RWPE2 (cell line): ENCODE results near the gene ACTG2.
"Not testable (repeated sequence)": the region's sequence is repeated elsewhere in the genome, so short reads cannot be mapped to it uniquely, and the experiment has no call there.

ENCODE experiments used
- ATAC-seq: fragments of 200-7000 bp; cut with Tn5 transposase; 3 replicates; pipeline ENCODE4 v1.9.1; 2021; ENCODE audit warnings: low read depth
- DNase-seq: peaks from one replicate; pipeline ENCODE4 v3.0.0-alpha.2; 2020; ENCODE audit warnings: low spot score
- H3K27ac ChIP-seq: fragments of 450-650 bp; 2 replicates; pipeline ENCODE4 v1.5.1; 2017; ENCODE audit warnings: mild to moderate bottlenecking; ENCODE audit not compliant: poor library complexity, severe bottlenecking
- H3K27me3 ChIP-seq: fragments of 250-450 bp; sonication (Bioruptor Pico); 2 replicates; pipeline ENCODE4 v1.5.1; 2021; ENCODE audit warnings: mild to moderate bottlenecking, moderate library complexity; ENCODE audit not compliant: insufficient read depth, poor library complexity, severe bottlenecking
- H3K36me3 ChIP-seq: fragments of 250-450 bp; sonication (Bioruptor Pico); 2 replicates; pipeline ENCODE4 v1.5.1; 2020; ENCODE audit warnings: low read depth, mild to moderate bottlenecking, moderate library complexity
- H3K4me1 ChIP-seq: fragments of 250-450 bp; sonication (Bioruptor Pico); 2 replicates; pipeline ENCODE4 v1.5.1; 2021; ENCODE audit warnings: mild to moderate bottlenecking, moderate library complexity; ENCODE audit not compliant: insufficient read depth, poor library complexity, severe bottlenecking
- H3K4me3 ChIP-seq: fragments of 250-450 bp; sonication (Bioruptor Pico); 2 replicates; pipeline ENCODE4 v1.5.1; 2021; ENCODE audit warnings: mild to moderate bottlenecking, moderate library complexity; ENCODE audit not compliant: severe bottlenecking
- H3K9me3 ChIP-seq: fragments of 250-450 bp; sonication (Bioruptor Pico); 2 replicates; pipeline ENCODE4 v1.5.1; 2021; ENCODE audit warnings: mild to moderate bottlenecking, moderate library complexity; ENCODE audit not compliant: severe bottlenecking
- CTCF ChIP-seq: fragments of 450-650 bp; IDR thresholded peaks from one replicate; pipeline ENCODE4 v1.5.1; 2017; ENCODE audit warnings: mild to moderate bottlenecking, moderate library complexity; ENCODE audit not compliant: poor library complexity, severe bottlenecking

ACTG2 gene

GRCh38 chr2:73870084-73870483, 22.7 kb upstream of the ACTG2 start:
- Histone ChIP-seq H3K4me3 (no peak overlapping the region), H3K9me3 (no peaks in the 10 kb centered on the region), H3K4me1 (no peaks in the 10 kb centered on the region), H3K36me3 (peaks cover 15% of the 10 kb centered on the region), H3K27ac (no peak overlapping the region), H3K27me3 (no peaks in the 10 kb centered on the region)
- ATAC-seq: no peak
- DNase-seq: no peak
- TF ChIP-seq CTCF: no peak

- H3K4me3 ChIP-seq: no peak overlapping the region
- no peaks in the 10 kb centered on the region for H3K9me3 ChIP-seq
- no peaks in the 10 kb centered on the region for H3K27me3 ChIP-seq
- H3K36me3 ChIP-seq: no peaks in the 10 kb centered on the region
- TF ChIP-seq CTCF: no peak
- H3K4me1 ChIP-seq: peaks cover 8% of the 10 kb centered on the region
- DNase-seq (no peak), ATAC-seq (no peak)
- no peak overlapping the region for H3K27ac ChIP-seq
Measured at GRCh38 chr2:73877071-73877802, 15.6 kb upstream of the ACTG2 start.

- not testable (repeated sequence) for ATAC-seq, DNase-seq, H3K36me3 ChIP-seq, H3K9me3 ChIP-seq, H3K27ac ChIP-seq, H3K27me3 ChIP-seq, H3K4me3 ChIP-seq, H3K4me1 ChIP-seq
Measured at GRCh38 chr2:73877984-73878383, 14.8 kb upstream of the ACTG2 start.

GRCh38 chr2:73885406-73885805, 7.4 kb upstream of the ACTG2 start:
- TF ChIP-seq CTCF: no peak
- no peak overlapping the region for H3K27ac ChIP-seq
- H3K27me3 ChIP-seq: no peaks in the 10 kb centered on the region
- no peak overlapping the region for H3K4me3 ChIP-seq
- no peaks in the 10 kb centered on the region for H3K9me3 ChIP-seq
- peaks cover 4% of the 10 kb centered on the region for H3K4me1 ChIP-seq
- DNase-seq (no peak), ATAC-seq (no peak)
- H3K36me3 ChIP-seq: no peaks in the 10 kb centered on the region

GRCh38 chr2:73886357-73886756, 6.5 kb upstream of the ACTG2 start:
- DNase-seq (no peak), ATAC-seq (no peak)
- Histone ChIP-seq H3K27ac (no peak overlapping the region), H3K27me3 (no peaks in the 10 kb centered on the region), H3K36me3 (no peaks in the 10 kb centered on the region), H3K4me3 (no peak overlapping the region), H3K4me1 (peaks cover 4% of the 10 kb centered on the region), H3K9me3 (no peaks in the 10 kb centered on the region)
- no peak for TF ChIP-seq CTCF

- H3K36me3 ChIP-seq, DNase-seq, H3K27ac ChIP-seq, H3K4me3 ChIP-seq, H3K27me3 ChIP-seq, H3K4me1 ChIP-seq, H3K9me3 ChIP-seq: not testable (repeated sequence)
- ATAC-seq: peak; percentile 76
Measured at GRCh38 chr2:73887596-73888353, 5.0 kb upstream of the ACTG2 start.
